Uterus (tissue), 2 donors: Measurements from ENCODE around the gene RAB11FIP3.

Experiments
- CTCF ChIP-seq, 4 experiments: fragments of 200-600 bp in 2 of 4; fragments of 450-650 bp in 2 of 4; sonication (generic) in 2 of 4; IDR thresholded peaks; one replicate each; pipeline ENCODE4 v1.5.1; 2016 to 2019; ENCODE audit warnings: antibody characterized with exemption in 4 of 4, mild to moderate bottlenecking in 2 of 4, moderate library complexity in 1 of 4
- POLR2A ChIP-seq, 2 donors: fragments of 450-650 bp; IDR thresholded peaks; one replicate each; pipeline ENCODE4 v1.6.1; 2016; ENCODE audit warnings: antibody characterized with exemption in 2 of 2, mild to moderate bottlenecking in 1 of 2, moderate library complexity in 1 of 2

GRCh38 chr16:411576-412265, 13.7 kb upstream of the RAB11FIP3 start:
- TF ChIP-seq CTCF (IDR thresholded peaks at IDR 0.05) (no peak), POLR2A (IDR thresholded peaks at IDR 0.05) (no peak)
